Measurements from ENCODE around the gene MST1.

- TF ChIP-seq CTCF (conservative IDR thresholded peaks at IDR 0.05; ENCODE audit: low read depth, low read length) (no peak), EZH2 (IDR thresholded peaks at IDR 0.05; ENCODE audit: low read length, unreplicated experiment) (no peak)
Observed at GRCh38 chr3:49654955-49655556, 34.2 kb downstream of the MST1 start.
